Transverse colon (tissue), 4 donors: ENCODE results near the gene MMP23B. TPM values are rescaled to one million over a fixed set of nuclear protein-coding genes. Genes with fewer than 3 reads are reported as not detected.
"Not testable (repeated sequence)": the region's sequence is repeated elsewhere in the genome, so short reads cannot be mapped to it uniquely, and the experiment has no call there.

Source experiments
- DNase-seq: peaks from one replicate; pipeline ENCODE4 v3.0.0-alpha.2; 2019
- H3K27ac ChIP-seq, 4 donors: fragments of 200-600 bp; sonication (generic); 2 replicates each; pipeline ENCODE4 v1.5.1; 2016 to 2018; ENCODE audit warnings: inconsistent platforms in 4 of 4
- H3K27me3 ChIP-seq: fragments of 200-600 bp; sonication (generic); 2 replicates; pipeline ENCODE4 v1.5.1; 2017; ENCODE audit warnings: inconsistent platforms
- H3K36me3 ChIP-seq, 4 donors: fragments of 200-600 bp; sonication (generic); 2 replicates each; pipeline ENCODE4 v1.5.1; 2017 to 2019; ENCODE audit warnings: inconsistent platforms in 4 of 4
- H3K4me1 ChIP-seq, 4 donors: fragments of 200-600 bp; sonication (generic); 2 replicates each; pipeline ENCODE4 v1.5.1; 2017 to 2020; ENCODE audit warnings: inconsistent platforms in 4 of 4
- H3K4me3 ChIP-seq, 4 donors: fragments of 200-600 bp; sonication (generic); 1 replicate in 1 of 4; 2 replicates in 3 of 4; pipeline versions ENCODE4 v1.5.1 to v1.6.1; 2017 to 2019; ENCODE audit warnings: inconsistent platforms in 4 of 4
- H3K9me3 ChIP-seq, 2 donors: fragments of 200-600 bp; sonication (generic); 2 replicates each; pipeline ENCODE4 v1.5.1; 2017 to 2019; ENCODE audit warnings: inconsistent platforms in 2 of 2
- CTCF ChIP-seq, 5 experiments: fragments of 200-600 bp in 3 of 5; fragments of 450-650 bp in 2 of 5; sonication (generic) in 3 of 5; IDR thresholded peaks; 1 replicate in 2 of 5; 2 replicates in 3 of 5; pipeline ENCODE4 v1.5.1; 2016 to 2017; ENCODE audit warnings: antibody characterized with exemption in 5 of 5, inconsistent platforms in 3 of 5, mild to moderate bottlenecking in 2 of 5, moderate library complexity in 1 of 5
- EP300 ChIP-seq: sonication (generic); formaldehyde crosslinking; IDR thresholded peaks from one replicate; pipeline ENCODE4 v1.6.1; 2017; ENCODE audit warnings: antibody characterized with exemption, low read depth
- POLR2A ChIP-seq: fragments of 450-650 bp; IDR thresholded peaks from one replicate; pipeline ENCODE4 v1.6.1; 2016; ENCODE audit warnings: antibody characterized with exemption, mild to moderate bottlenecking, moderate library complexity
- POLR2AphosphoS5 ChIP-seq, 3 donors: sonication (generic); formaldehyde crosslinking; IDR thresholded peaks; one replicate each; pipeline ENCODE4 v1.6.1; 2016; ENCODE audit warnings: antibody characterized with exemption in 3 of 3
- WGBS, 2 donors: methylation state at CpG; one replicate each; pipeline ENCODE4 v1.1.5; 2018; ENCODE audit warnings: low coverage in 1 of 2; 5-methylcytosine and 5-hydroxymethylcytosine counted together
- in situ Hi-C, 4 donors: fragments of 200-750 bp; cut with MboI; loops; one replicate each; pipeline versions ENCODE4 v1.15.0 to v1.15.1; 2017; ENCODE audit warnings: low sequenced_read_pairs in 3 of 4, low pct_ligation_motif_present in 1 of 4, low pct_unique_long_range_greater_than_20kb in 1 of 4
- intact Hi-C: fragments of 100-400 bp; cut with DNase I; formaldehyde crosslinking; loops from one replicate; pipeline ENCODE4 v1.15.1; 2023; ENCODE audit warnings: low total_unique reads
- total RNA-seq, 4 donors: library from RNA; depleted of rRNA; stranded (reverse); fragments of >200 nt; gene quantifications; one replicate each; pipeline ENCODE4 v1.1.0, GENCODE V29; 2016

Gene MMP23B
- total RNA-seq, 4 donors from 2014 or later, result 4.9 to 58.9 (median 9.9) TPM

DNA sequence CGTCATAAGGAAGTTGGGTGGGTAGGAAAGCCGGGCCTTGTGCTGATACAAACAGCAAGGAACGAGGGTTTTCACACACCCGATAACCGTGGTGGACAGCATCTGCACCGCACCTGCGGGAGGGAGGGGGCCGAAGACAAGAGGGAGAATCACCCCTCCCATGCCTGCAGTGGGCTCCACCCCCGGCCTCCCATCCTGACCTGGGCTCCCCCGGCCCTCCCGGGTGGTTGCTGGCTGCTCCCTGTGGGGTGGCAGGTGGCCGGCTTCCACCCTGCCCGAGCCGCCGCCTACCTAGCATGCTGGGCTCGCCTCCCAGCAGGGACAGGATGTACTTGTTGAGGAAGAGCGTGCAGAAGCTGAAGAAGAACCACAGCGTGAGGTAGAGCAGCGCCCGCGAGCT lies 44.1 kb downstream of the MMP23B start:
- H3K27ac ChIP-seq, result not testable (repeated sequence)
- 87% methylated on average over 3 of the region's 21 CpGs; no CpG with 5 or more reads in 1 of the 2 donors for WGBS, 2 donors

DNA sequence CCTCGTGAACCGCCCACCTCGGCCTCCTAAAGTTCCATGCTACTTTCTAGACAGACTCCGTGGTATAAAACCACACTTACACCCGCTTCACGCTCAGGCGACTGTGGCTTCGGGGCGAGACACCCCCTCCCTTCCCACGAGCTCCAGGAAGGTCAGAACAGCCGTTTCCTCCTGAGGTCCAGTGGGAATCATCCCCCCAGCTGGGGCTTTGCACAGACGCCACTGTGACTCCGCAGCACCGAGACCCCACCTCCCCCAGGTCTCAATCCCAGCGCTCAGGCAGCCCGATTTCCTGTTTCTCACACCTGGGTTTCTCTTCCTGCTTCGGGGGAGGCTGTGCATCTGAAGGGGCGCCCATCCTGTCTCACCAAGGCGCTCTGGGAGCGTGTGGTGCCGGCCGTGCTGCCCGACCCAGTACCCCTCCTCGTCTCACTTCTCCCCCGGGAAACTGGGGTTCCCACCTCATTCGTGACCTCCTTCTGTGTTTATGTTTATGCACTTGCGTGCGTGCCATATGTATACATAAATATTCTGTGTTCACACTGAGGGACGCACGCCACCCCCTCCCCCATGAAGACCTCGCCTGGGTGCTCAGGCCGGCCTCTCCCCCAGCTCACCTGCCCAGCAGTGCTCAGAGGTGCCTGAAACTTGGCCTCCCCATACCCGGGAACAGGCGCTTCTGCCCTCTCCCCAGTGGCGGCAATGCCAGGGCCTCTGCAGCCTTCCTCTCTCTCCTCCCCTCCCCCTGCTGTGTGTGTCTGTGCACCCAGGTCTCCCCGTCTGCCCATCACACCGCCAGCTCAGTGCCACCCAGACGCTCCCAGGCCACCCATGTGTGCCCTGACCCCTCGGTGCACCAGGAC lies 46.0 kb downstream of the MMP23B start:
- intact Hi-C loops (no loop called here), in situ Hi-C loops (no loop called here)
- Histone ChIP-seq H3K4me1 (peaks cover 4 to 30% (median 24%) of the 10 kb centered on the region in 4 donors), H3K9me3 (no peaks in the 10 kb centered on the region), H3K4me3 (peak overlapping the region in 2 of 4 donors; percentile 7 to 25), H3K27ac (peak overlapping the region; percentile 78 to 89 (median 84)), H3K36me3 (no peaks in the 10 kb centered on the region), H3K27me3 (no peaks in the 10 kb centered on the region)
- 58 to 60% methylated on average over 1 to 39 of the region's 39 CpGs for WGBS, 2 donors
- DNase-seq, result peak; percentile 54
- TF ChIP-seq EP300, result no peak
- no peak for TF ChIP-seq POLR2AphosphoS5 (IDR thresholded peaks at IDR 0.05)
- TF ChIP-seq POLR2A, result no peak
- no peak for TF ChIP-seq CTCF (IDR thresholded peaks at IDR 0.05)

More for the DNA sequence above, 44.1 kb downstream of the MMP23B start:
- in situ Hi-C loops, H3K4me3 ChIP-seq, H3K27me3 ChIP-seq, H3K9me3 ChIP-seq, DNase-seq, H3K36me3 ChIP-seq, intact Hi-C loops: not testable (repeated sequence)
- H3K4me1 ChIP-seq, result peaks cover 4 to 26% (median 23%) of the 10 kb centered on the region in 4 donors

DNA sequence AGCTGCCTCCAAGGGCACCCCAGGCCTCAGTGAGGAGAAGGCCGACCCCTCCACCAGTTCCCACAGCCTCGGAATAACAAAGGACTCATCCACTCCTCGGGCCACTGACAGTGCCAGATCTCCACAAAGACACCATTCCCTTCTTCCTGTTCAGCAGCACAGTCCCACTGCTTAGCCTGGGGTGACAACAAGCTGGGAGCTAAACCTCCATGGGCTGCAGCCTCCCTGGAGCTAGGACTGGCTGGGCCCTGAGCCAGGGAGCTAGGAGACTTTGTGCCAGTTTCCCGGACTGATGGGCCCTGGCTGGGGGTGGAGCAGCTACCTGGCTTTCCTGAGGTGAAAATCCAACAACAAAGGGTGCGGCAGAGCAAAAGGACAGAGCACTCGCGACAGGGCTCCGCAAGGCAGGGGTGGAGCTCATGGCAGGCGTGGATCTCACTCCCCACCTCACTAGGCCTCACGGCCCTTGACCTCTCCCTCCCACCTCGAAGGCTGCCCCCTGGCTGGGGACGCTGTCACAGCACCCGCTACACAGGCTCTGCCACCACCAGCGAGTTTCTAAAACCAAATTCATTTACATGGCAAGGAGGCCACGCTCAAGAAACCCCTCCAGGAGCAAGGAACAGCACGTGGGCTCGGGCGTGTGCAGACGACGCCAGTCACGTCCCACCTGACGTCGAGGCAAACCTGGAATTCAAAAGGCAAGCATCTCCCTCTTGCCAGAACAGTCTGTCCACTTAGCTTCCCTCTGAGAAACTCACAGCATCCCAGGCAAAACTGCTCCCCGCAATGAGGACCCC lies 46.8 kb downstream of the MMP23B start:
- H3K4me3 ChIP-seq, result peak overlapping the region in 2 of 4 donors; percentile 7 to 25

More for the DNA sequence above, 46.8 kb downstream of the MMP23B start:
- no peaks in the 10 kb centered on the region for H3K27me3 ChIP-seq
- H3K9me3 ChIP-seq, result no peaks in the 10 kb centered on the region
- TF ChIP-seq CTCF (IDR thresholded peaks at IDR 0.05) (peak; percentile 31 to 82 (median 53)), POLR2AphosphoS5 (IDR thresholded peaks at IDR 0.05) (peak in 2 of 3 donors; percentile 52 to 69), EP300 (no peak), POLR2A (peak; percentile 36)
- peak overlapping the region; percentile 78 to 89 (median 84) for H3K27ac ChIP-seq
- DNase-seq, result peak; percentile 90
- intact Hi-C loops (no loop called here), in situ Hi-C loops (no loop called here)
- WGBS, 2 donors, result 53 to 61% methylated on average over 5 to 24 of the region's 24 CpGs
- peaks cover 4 to 30% (median 24%) of the 10 kb centered on the region in 4 donors for H3K4me1 ChIP-seq
- no peaks in the 10 kb centered on the region for H3K36me3 ChIP-seq
